Measurements from ENCODE around the gene NBAS. TPM values are rescaled to one million over a fixed set of nuclear protein-coding genes. Genes with fewer than 3 reads are reported as not detected.

NBAS gene
- total and polyA plus RNA-seq, 2 of the 13 experiments (the other 11 are each of a cell fraction or from before 2014, with no cell fraction given): 33.6 to 58.7 TPM

DNA sequence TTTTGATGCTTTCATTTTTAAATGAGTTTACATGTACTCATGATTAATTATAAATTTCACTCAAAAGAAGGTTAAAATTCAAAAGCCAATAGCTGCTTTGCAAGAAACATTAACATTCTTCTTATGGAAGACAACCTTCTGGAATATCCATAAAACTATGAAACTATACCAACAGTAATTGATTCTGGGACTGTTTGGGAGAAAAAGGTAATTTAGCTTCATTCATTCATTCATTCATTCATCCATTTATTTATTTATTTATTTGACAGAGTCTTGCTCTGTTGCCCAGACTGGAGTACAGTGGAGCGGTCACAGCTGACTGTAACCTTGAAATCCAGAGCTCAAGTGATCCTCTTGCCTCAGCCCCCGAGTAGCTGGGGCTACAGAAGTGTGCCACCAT lies 110.3 kb downstream of the NBAS start:
- H2AFZ ChIP-seq (ENCODE audit: low read length): no peak overlapping the region
- no peak overlapping the region for H3K4me3 ChIP-seq (replicated peaks in 1 of 3; ENCODE audit: insufficient read depth in 1 of 3, low read depth in 2 of 3, low read length in 3 of 3)
- POLR2A ChIA-PET: no interaction called here
- in situ Hi-C loops (cut with HindIII; ENCODE audit: extremely low pct_ligation_motif_present, low pct_unique_long_range_greater_than_20kb) (no loop called here), intact Hi-C loops (cut with micrococcal nuclease; ENCODE audit: unreplicated experiment) (no loop called here)
- no peaks in the 10 kb centered on the region for H3K9me3 ChIP-seq (ENCODE audit: low read length)
- H3K27me3 ChIP-seq (ENCODE audit: control insufficient read depth in 1 of 2, insufficient read depth in 2 of 2, low read length in 2 of 2): no peaks in the 10 kb centered on the region
- TF ChIP-seq SMYD3 (CRISPR knock-in tag; IDR thresholded peaks at IDR 0.05): no peak
- no peak for TF ChIP-seq NONO (IDR thresholded peaks at IDR 0.05)
- TF ChIP-seq NONO (CRISPR knock-in tag; conservative IDR thresholded peaks at IDR 0.05): no peak
- TF ChIP-seq FOXA1 (IDR thresholded peaks at IDR 0.05): no peak
- no peak for TF ChIP-seq FOXA1 (CRISPR knock-in tag; IDR thresholded peaks at IDR 0.05)
- TF ChIP-seq ZNF264 (CRISPR knock-in tag; IDR thresholded peaks at IDR 0.05): no peak
- no peak for TF ChIP-seq ZNF136 (CRISPR knock-in tag; IDR thresholded peaks at IDR 0.05; ENCODE audit: low read depth)
- FAIRE-seq: no peak
- H3K9ac ChIP-seq (ENCODE audit: insufficient read depth, low read depth, low read length): no peak overlapping the region
- H3K4me1 ChIP-seq (ENCODE audit: insufficient read depth, low read length): no peaks in the 10 kb centered on the region
- no peaks in the 10 kb centered on the region for H4K20me1 ChIP-seq (ENCODE audit: insufficient read depth, low read length)
- H3K36me3 ChIP-seq (replicated peaks in 1 of 2; ENCODE audit: control insufficient read depth in 1 of 2, insufficient read depth in 2 of 2, low read length in 2 of 2): peaks cover 0 to 25% of the 10 kb centered on the region in 2 experiments; a peak in 2 of 5 replicates
- BruUV-seq (replicated peaks): no TSS peak
- H3K79me2 ChIP-seq (ENCODE audit: insufficient read depth, low read length): no peaks in the 10 kb centered on the region
- CTCF ChIA-PET (ENCODE audit: low intra/inter-chr PET ratio, low total read pairs): no interaction called here
- no peak overlapping the region for H3K27ac ChIP-seq (ENCODE audit: extremely low read length, insufficient read depth, low read length)
- DNase-seq (ENCODE audit: low spot score): no peak
- WGBS (ENCODE audit: low lambda C conversion rate): 98% methylated on average over 2 of the region's 2 CpGs
- no peak overlapping the region for H3K4me2 ChIP-seq (ENCODE audit: low read depth, low read length)
- ATAC-seq: no peak

GRCh38 chr2:15449556-15450236 lies 111.4 kb downstream of the NBAS start:
- CTCF ChIA-PET (ENCODE audit: low intra/inter-chr PET ratio, low total read pairs): no interaction called here
- intact Hi-C loops (cut with micrococcal nuclease; ENCODE audit: unreplicated experiment) (no loop called here), in situ Hi-C loops (cut with HindIII; ENCODE audit: extremely low pct_ligation_motif_present, low pct_unique_long_range_greater_than_20kb) (no loop called here)
- BruUV-seq (replicated peaks): no TSS peak
- Histone ChIP-seq H3K36me3 (replicated peaks in 1 of 2; ENCODE audit: control insufficient read depth in 1 of 2, insufficient read depth in 2 of 2, low read length in 2 of 2) (peaks cover 0 to 19% of the 10 kb centered on the region in 2 experiments; a peak in 2 of 5 replicates), H3K79me2 (ENCODE audit: insufficient read depth, low read length) (no peaks in the 10 kb centered on the region), H3K4me2 (ENCODE audit: low read depth, low read length) (no peak overlapping the region), H3K27me3 (ENCODE audit: control insufficient read depth in 1 of 2, insufficient read depth in 2 of 2, low read length in 2 of 2) (no peaks in the 10 kb centered on the region), H3K4me1 (ENCODE audit: insufficient read depth, low read length) (no peaks in the 10 kb centered on the region), H3K9me3 (ENCODE audit: low read length) (no peaks in the 10 kb centered on the region), H3K27ac (ENCODE audit: extremely low read length, insufficient read depth, low read length) (no peak overlapping the region), H3K4me3 (replicated peaks in 1 of 3; ENCODE audit: insufficient read depth in 1 of 3, low read depth in 2 of 3, low read length in 3 of 3) (no peak overlapping the region), H2AFZ (ENCODE audit: low read length) (no peak overlapping the region), H4K20me1 (ENCODE audit: insufficient read depth, low read length) (no peaks in the 10 kb centered on the region), H3K9ac (ENCODE audit: insufficient read depth, low read depth, low read length) (no peak overlapping the region)
- no peak for ATAC-seq
- POLR2A ChIA-PET: no interaction called here
- no peak for DNase-seq (ENCODE audit: low spot score)
- 92% methylated on average over 2 of the region's 2 CpGs for WGBS (ENCODE audit: low lambda C conversion rate)
- FAIRE-seq: no peak
- no peak for TF ChIP-seq DPF2 (CRISPR knock-in tag; IDR thresholded peaks at IDR 0.05; ENCODE audit: borderline replicate concordance, low read depth)
- TF ChIP-seq ZNF431 (CRISPR knock-in tag; IDR thresholded peaks at IDR 0.05; ENCODE audit: borderline replicate concordance, low read depth): no peak

Measured in HepG2 (cell line).